Right lobe of liver (tissue), 6 donors: ENCODE data around the gene RPEL1. TPM values are rescaled to one million over a fixed set of nuclear protein-coding genes. Genes with fewer than 3 reads are reported as not detected.

ENCODE experiments used
- ATAC-seq, 4 donors: fragments of 200-7000 bp; cut with Tn5 transposase; one replicate each; pipeline ENCODE4 v1.9.1; 2020; ENCODE audit warnings: mild to moderate bottlenecking in 4 of 4, moderate library complexity in 4 of 4
- DNase-seq, 3 donors: peaks; one replicate each; pipeline ENCODE4 v3.0.0-alpha.2; 2020
- H3K27ac ChIP-seq, 3 donors: fragments of 200-600 bp; one replicate each; pipeline ENCODE4 v1.8.0; 2022
- H3K27me3 ChIP-seq, 2 donors: fragments of 200-600 bp; one replicate each; pipeline ENCODE4 v1.8.0; 2022
- H3K36me3 ChIP-seq, 4 donors: fragments of 200-600 bp; sonication (generic) in 1 of 4; one replicate each; pipeline versions ENCODE4 v1.5.1 to v1.8.0; 2017 to 2022; ENCODE audit warnings: control low read depth in 1 of 4
- H3K4me1 ChIP-seq, 4 donors: fragments of 200-600 bp; sonication (generic) in 1 of 4; one replicate each; pipeline versions ENCODE4 v1.5.1 to v1.8.0; 2017 to 2022; ENCODE audit warnings: control low read depth in 1 of 4
- H3K4me3 ChIP-seq, 3 donors: fragments of 200-600 bp; one replicate each; pipeline ENCODE4 v1.8.0; 2022
- H3K9me3 ChIP-seq, 4 donors: fragments of 200-600 bp; sonication (generic) in 1 of 4; one replicate each; pipeline versions ENCODE4 v1.5.1 to v1.8.0; 2017 to 2022; ENCODE audit warnings: control low read depth in 1 of 4
- POLR2A ChIP-seq: fragments of 450-650 bp; IDR thresholded peaks from one replicate; pipeline ENCODE4 v1.6.1; 2017; ENCODE audit warnings: antibody characterized with exemption, mild to moderate bottlenecking
- WGBS: methylation state at CpG from one replicate; pipeline ENCODE4 v1.1.6; 2018; ENCODE audit warnings: low coverage, low lambda C conversion rate; ENCODE audit not compliant: insufficient coverage; ENCODE audit errors: missing lambda C conversion rate; 5-methylcytosine and 5-hydroxymethylcytosine counted together
- intact Hi-C, 2 donors: fragments of 100-400 bp; cut with DNase I; formaldehyde crosslinking; loops; one replicate each; pipeline versions ENCODE4 v1.11.2 to v1.14.1; 2022
- total RNA-seq, 6 experiments: library from RNA; depleted of rRNA in 2 of 6; stranded (reverse); fragments of >200 nt in 2 of 6; fragmentation: NEBNext Ultra II Directional in 3 of 6; extraction: Animal tissue kit (Norgen Biotek cat#: 25700) in 3 of 6; gene quantifications; one replicate each; pipeline versions ENCODE4 v1.1.0 to v1.2.4, GENCODE V29; 2016 to 2023
- TF ChIP-seq, protein P1 (sequence below), 4 donors: fragments of 200-600 bp in 3 of 4; fragments of 450-650 bp in 1 of 4; IDR thresholded peaks; one replicate each; pipeline versions ENCODE4 v1.5.1 to v1.8.0; 2016 to 2022; ENCODE audit warnings: antibody characterized with exemption in 4 of 4, mild to moderate bottlenecking in 2 of 4
- donor health status: DM: no; HTN: yes; CAD: no.
- donor health status: DM: no; HTN: no; CAD: no.
- donor health status: DM: no; HTN: no; CAD: no.
- donor health status: DM: no; HTN: yes; CAD: no.
- donor health status: DM: no; HTN: yes; CAD: no.

RPEL1 gene
- total RNA-seq, 6 experiments from 2014 or later: not detected

DNA sequence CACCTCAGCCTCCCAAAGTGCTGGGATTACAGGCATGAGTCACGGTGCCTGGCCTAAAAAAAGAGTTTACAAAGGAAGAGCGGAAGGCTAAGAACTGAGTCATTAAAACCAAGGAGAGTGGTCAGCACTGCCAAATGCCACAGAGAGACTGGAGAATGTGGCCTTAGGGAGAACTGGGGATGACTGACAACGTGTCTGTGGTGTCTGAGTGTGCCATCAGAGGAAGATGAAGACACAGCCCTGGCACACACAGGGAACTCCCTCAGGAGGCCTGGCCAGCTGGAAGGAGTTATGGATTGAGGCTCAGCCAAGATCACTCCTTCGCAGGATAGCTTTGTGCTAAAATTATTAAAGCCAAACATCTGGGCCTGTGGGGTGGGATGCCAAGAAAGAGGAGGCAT, 27.4 kb downstream of the RPEL1 start:
- H3K4me1 ChIP-seq: peaks cover 0 to 6% (median 0%) of the 10 kb centered on the region in 4 donors
- H3K27ac ChIP-seq: no peak overlapping the region
- no peak for ATAC-seq
- no peaks in the 10 kb centered on the region for H3K9me3 ChIP-seq
- no peaks in the 10 kb centered on the region for H3K36me3 ChIP-seq
- H3K27me3 ChIP-seq: peaks cover 0 to 8% of the 10 kb centered on the region in 2 donors
- DNase-seq: no peak
- H3K4me3 ChIP-seq: no peak overlapping the region
- intact Hi-C loops: no loop called here
- TF ChIP-seq, protein P1, sequence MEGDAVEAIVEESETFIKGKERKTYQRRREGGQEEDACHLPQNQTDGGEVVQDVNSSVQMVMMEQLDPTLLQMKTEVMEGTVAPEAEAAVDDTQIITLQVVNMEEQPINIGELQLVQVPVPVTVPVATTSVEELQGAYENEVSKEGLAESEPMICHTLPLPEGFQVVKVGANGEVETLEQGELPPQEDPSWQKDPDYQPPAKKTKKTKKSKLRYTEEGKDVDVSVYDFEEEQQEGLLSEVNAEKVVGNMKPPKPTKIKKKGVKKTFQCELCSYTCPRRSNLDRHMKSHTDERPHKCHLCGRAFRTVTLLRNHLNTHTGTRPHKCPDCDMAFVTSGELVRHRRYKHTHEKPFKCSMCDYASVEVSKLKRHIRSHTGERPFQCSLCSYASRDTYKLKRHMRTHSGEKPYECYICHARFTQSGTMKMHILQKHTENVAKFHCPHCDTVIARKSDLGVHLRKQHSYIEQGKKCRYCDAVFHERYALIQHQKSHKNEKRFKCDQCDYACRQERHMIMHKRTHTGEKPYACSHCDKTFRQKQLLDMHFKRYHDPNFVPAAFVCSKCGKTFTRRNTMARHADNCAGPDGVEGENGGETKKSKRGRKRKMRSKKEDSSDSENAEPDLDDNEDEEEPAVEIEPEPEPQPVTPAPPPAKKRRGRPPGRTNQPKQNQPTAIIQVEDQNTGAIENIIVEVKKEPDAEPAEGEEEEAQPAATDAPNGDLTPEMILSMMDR (IDR thresholded peaks at IDR 0.05): no peak
- TF ChIP-seq POLR2A: no peak
- WGBS: 46% methylated on average over 4 of the region's 4 CpGs

DNA sequence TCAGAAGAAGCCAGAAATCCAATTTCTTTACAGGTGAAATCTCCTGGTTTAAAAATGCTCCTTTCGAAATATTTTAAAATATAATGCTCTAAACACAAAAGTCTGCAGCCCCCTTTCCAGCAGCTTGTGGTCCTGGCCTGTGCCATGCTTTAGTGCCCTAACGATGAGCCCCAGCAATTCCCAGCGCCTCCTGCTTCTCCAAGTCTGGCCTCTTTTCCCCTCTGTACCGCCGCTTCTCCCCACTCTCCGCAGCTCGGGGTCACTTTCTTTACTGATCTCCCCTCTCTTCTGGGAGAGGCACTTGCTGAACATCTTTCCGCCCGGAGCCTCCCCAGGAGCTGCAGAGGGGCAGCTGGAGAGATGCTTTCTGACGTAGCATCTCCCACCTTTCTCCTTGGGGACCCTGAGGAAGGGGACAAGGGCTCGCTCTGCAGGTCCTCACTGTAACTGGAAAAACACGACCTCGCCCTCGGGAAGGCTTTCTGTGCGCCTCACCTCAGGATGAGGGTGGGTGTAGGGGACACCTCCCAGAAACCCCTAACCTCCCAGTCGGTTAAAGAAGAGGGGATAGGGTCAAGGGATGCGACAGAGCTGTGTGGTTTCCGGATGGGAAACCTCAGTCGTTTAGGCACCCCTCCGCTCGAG, 30.7 kb downstream of the RPEL1 start:
- H3K4me3 ChIP-seq: no peak overlapping the region

DNA sequence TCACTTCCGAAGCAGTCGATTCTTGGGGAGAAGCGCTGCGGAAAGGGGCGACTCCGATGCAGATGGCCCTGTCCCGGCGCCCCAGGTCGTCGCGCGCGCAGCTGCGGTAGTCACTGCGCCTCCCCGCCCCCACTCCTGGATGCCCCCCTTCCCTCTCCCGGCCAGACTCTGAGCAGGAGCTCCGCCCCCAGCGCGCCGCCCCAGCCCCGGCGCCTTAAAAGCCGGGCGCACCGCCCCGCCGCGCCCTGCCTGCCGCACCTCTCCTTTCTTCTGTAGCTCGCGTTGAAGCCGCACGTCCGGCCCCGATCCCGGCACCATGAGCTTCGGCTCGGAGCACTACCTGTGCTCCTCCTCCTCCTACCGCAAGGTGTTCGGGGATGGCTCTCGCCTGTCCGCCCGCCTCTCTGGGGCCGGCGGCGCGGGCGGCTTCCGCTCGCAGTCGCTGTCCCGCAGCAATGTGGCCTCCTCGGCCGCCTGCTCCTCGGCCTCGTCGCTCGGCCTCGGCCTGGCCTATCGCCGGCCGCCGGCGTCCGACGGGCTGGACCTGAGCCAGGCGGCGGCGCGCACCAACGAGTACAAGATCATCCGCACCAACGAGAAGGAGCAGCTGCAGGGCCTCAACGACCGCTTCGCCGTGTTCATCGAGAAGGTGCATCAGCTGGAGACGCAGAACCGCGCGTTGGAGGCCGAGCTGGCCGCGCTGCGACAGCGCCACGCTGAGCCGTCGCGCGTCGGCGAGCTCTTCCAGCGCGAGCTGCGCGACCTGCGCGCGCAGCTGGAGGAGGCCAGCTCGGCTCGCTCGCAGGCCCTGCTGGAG, 31.4 kb downstream of the RPEL1 start, which contains the start of gene INA:
Gene INA, plus strand, starts transcription at position 243 of the 817 bp plus-strand sequence. Its CDS starts 74 bp downstream, at position 317.
- Histone ChIP-seq H3K27me3 (peaks cover 0 to 11% of the 10 kb centered on the region in 2 donors), H3K27ac (no peak within 1 kb of the TSS), H3K4me3 (no peak within 1 kb of the TSS), H3K36me3 (no peaks in the 10 kb centered on the region), H3K4me1 (peaks cover 0 to 6% (median 0%) of the 10 kb centered on the region in 4 donors), H3K9me3 (no peaks in the 10 kb centered on the region)
- intact Hi-C loops: no loop called here
- TF ChIP-seq POLR2A: no peak
- TF ChIP-seq, protein P1 (IDR thresholded peaks at IDR 0.05): no peak
- ATAC-seq (no peak), DNase-seq (no peak)
- WGBS: 0% methylated on average over 5 of the region's 105 CpGs

More for the DNA sequence above, 30.7 kb downstream of the RPEL1 start:
- Histone ChIP-seq H3K27ac (no peak overlapping the region), H3K4me1 (peaks cover 0 to 6% (median 0%) of the 10 kb centered on the region in 4 donors), H3K27me3 (peaks cover 0 to 11% of the 10 kb centered on the region in 2 donors), H3K36me3 (no peaks in the 10 kb centered on the region), H3K9me3 (no peaks in the 10 kb centered on the region)
- intact Hi-C loops: no loop called here
- 13% methylated on average over 14 of the region's 21 CpGs for WGBS
- ATAC-seq (no peak), DNase-seq (no peak)
- TF ChIP-seq, protein P1 (IDR thresholded peaks at IDR 0.05): no peak
- no peak for TF ChIP-seq POLR2A

DNA sequence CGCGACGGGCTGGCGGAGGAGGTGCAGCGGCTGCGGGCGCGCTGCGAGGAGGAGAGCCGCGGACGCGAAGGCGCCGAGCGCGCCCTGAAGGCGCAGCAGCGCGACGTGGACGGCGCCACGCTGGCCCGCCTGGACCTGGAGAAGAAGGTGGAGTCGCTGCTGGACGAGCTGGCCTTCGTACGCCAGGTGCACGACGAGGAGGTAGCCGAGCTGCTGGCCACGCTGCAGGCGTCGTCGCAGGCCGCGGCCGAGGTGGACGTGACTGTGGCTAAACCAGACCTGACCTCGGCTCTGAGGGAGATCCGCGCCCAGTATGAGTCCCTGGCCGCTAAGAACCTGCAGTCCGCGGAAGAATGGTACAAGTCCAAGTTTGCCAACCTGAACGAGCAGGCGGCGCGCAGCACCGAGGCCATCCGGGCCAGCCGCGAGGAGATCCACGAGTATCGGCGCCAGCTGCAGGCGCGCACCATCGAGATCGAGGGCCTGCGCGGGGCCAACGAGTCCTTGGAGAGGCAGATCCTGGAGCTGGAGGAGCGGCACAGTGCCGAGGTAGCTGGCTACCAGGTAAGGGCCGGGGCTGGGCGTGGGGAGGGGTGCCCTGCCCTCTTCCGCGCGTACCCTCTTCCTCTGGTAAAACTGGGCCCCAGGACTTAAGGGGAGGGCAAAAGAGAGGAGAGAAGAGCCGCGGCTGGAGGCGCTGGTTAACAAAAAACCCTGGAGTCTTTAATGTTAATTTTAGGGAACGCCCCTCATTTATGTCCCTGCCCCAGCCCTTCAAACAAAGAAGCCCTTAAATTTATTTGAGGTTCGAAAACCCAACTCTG, 32.2 kb downstream of the RPEL1 start:
- TF ChIP-seq, protein P1 (IDR thresholded peaks at IDR 0.05): no peak
- TF ChIP-seq POLR2A: no peak
- Histone ChIP-seq H3K4me1 (peaks cover 0 to 6% (median 0%) of the 10 kb centered on the region in 4 donors), H3K4me3 (no peak overlapping the region), H3K9me3 (no peaks in the 10 kb centered on the region), H3K27ac (no peak overlapping the region), H3K36me3 (no peaks in the 10 kb centered on the region), H3K27me3 (peaks cover 0 to 11% of the 10 kb centered on the region in 2 donors)
- ATAC-seq: no peak
- DNase-seq: no peak
- intact Hi-C loops: no loop called here
- WGBS: 17% methylated on average over 13 of the region's 76 CpGs
